Vagina (tissue), 2 donors: Measurements from ENCODE around the gene NEK11.

Experiments
- CTCF ChIP-seq, 3 experiments: fragments of 450-650 bp in 2 of 3; fragments of 200-600 bp in 1 of 3; sonication (generic) in 1 of 3; IDR thresholded peaks; one replicate each; pipeline ENCODE4 v1.5.1; 2017 to 2019; ENCODE audit warnings: antibody characterized with exemption in 3 of 3, mild to moderate bottlenecking in 2 of 3, moderate library complexity in 2 of 3
- POLR2A ChIP-seq, 2 donors: fragments of 450-650 bp; IDR thresholded peaks; one replicate each; pipeline ENCODE4 v1.6.1; 2017; ENCODE audit warnings: antibody characterized with exemption in 2 of 2, mild to moderate bottlenecking in 2 of 2, moderate library complexity in 2 of 2
- POLR2AphosphoS5 ChIP-seq, 2 donors: sonication (generic); formaldehyde crosslinking; IDR thresholded peaks; one replicate each; pipeline ENCODE4 v1.9.0; 2017; ENCODE audit warnings: antibody characterized with exemption in 2 of 2, mild to moderate bottlenecking in 2 of 2, low read depth in 1 of 2; ENCODE audit not compliant: insufficient read depth in 1 of 2

- no peak for TF ChIP-seq CTCF (IDR thresholded peaks at IDR 0.05)
- no peak for TF ChIP-seq POLR2AphosphoS5 (IDR thresholded peaks at IDR 0.05; ENCODE audit: insufficient read depth in 1 of 2, low read depth in 1 of 2)
- no peak for TF ChIP-seq POLR2A (IDR thresholded peaks at IDR 0.05)
Measured at GRCh38 chr3:131193641-131194238, 167.1 kb downstream of the NEK11 start.
